ENCODE measurements around the gene LAMB3. TPM values are rescaled to one million over a fixed set of nuclear protein-coding genes. Genes with fewer than 3 reads are reported as not detected.

The LAMB3 gene
- polyA plus RNA-seq, 1 of the 3 experiments (the other 2 are of a cell fraction) = 18.0 TPM

- DNase-seq = no peak
- no peaks in the 10 kb centered on the region for H4K20me1 ChIP-seq (ENCODE audit: insufficient read depth)
- WGBS (ENCODE audit: low lambda C conversion rate) = 96% methylated on average over 16 of the region's 16 CpGs
- H3K79me2 ChIP-seq (ENCODE audit: insufficient read depth) = no peaks in the 10 kb centered on the region; the same call in 1 of the 2 replicates
- peaks cover 25% of the 10 kb centered on the region for H3F3A ChIP-seq (replicated peaks; ENCODE audit: insufficient read depth)
- H2AFZ ChIP-seq (ENCODE audit: low read depth) = no peak overlapping the region
- POLR2A ChIA-PET = interaction anchor here (0.6 kb wide), 1 partner anchor 684 kb away, joined by 3 read pairs; no protein-coding TSS in a partner anchor
- H3K9me2 ChIP-seq = no peaks in the 10 kb centered on the region
- no peaks in the 10 kb centered on the region for H3K27me3 ChIP-seq (ENCODE audit: insufficient read depth)
- peak overlapping the region; percentile 56; the same call in 1 of the 2 replicates for H3K4me2 ChIP-seq
- TF ChIP-seq NFIC (IDR thresholded peaks at IDR 0.05; ENCODE audit: borderline replicate concordance) (no peak), NRF1 (IDR thresholded peaks at IDR 0.05; ENCODE audit: low read depth, low read length) (no peak), TEAD4 (IDR thresholded peaks at IDR 0.05; ENCODE audit: borderline replicate concordance, insufficient read depth) (no peak), GATA2 (CRISPR knock-in tag; IDR thresholded peaks at IDR 0.05) (no peak), RAD21 (IDR thresholded peaks at IDR 0.05; ENCODE audit: low read length) (no peak), TAF1 (IDR thresholded peaks at IDR 0.05; ENCODE audit: borderline replicate concordance, low read depth, low read length) (no peak), FOXM1 (IDR thresholded peaks at IDR 0.05; ENCODE audit: low read depth) (no peak), USF1 (IDR thresholded peaks at IDR 0.05; ENCODE audit: borderline replicate concordance, low read depth) (no peak), JUND (IDR thresholded peaks at IDR 0.05) (no peak), SIN3A (IDR thresholded peaks at IDR 0.05; ENCODE audit: borderline replicate concordance, low read depth, low read length) (no peak), POLR2AphosphoS5 (IDR thresholded peaks at IDR 0.05; ENCODE audit: low read depth, low read length) (no peak), YY1 (IDR thresholded peaks at IDR 0.05; ENCODE audit: low read depth) (no peak), MEF2A (IDR thresholded peaks at IDR 0.05; ENCODE audit: borderline replicate concordance, low read depth) (no peak), FOXJ3 (CRISPR knock-in tag; IDR thresholded peaks at IDR 0.05) (no peak), PBX3 (IDR thresholded peaks at IDR 0.05) (no peak), RCOR1 (IDR thresholded peaks at IDR 0.05; ENCODE audit: low read length) (no peak)
- TF ChIP-seq, protein P1, sequence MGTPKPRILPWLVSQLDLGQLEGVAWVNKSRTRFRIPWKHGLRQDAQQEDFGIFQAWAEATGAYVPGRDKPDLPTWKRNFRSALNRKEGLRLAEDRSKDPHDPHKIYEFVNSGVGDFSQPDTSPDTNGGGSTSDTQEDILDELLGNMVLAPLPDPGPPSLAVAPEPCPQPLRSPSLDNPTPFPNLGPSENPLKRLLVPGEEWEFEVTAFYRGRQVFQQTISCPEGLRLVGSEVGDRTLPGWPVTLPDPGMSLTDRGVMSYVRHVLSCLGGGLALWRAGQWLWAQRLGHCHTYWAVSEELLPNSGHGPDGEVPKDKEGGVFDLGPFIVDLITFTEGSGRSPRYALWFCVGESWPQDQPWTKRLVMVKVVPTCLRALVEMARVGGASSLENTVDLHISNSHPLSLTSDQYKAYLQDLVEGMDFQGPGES (IDR thresholded peaks at IDR 0.05; ENCODE audit: low read depth, low read length) = no peak
- TF ChIP-seq, protein P2, sequence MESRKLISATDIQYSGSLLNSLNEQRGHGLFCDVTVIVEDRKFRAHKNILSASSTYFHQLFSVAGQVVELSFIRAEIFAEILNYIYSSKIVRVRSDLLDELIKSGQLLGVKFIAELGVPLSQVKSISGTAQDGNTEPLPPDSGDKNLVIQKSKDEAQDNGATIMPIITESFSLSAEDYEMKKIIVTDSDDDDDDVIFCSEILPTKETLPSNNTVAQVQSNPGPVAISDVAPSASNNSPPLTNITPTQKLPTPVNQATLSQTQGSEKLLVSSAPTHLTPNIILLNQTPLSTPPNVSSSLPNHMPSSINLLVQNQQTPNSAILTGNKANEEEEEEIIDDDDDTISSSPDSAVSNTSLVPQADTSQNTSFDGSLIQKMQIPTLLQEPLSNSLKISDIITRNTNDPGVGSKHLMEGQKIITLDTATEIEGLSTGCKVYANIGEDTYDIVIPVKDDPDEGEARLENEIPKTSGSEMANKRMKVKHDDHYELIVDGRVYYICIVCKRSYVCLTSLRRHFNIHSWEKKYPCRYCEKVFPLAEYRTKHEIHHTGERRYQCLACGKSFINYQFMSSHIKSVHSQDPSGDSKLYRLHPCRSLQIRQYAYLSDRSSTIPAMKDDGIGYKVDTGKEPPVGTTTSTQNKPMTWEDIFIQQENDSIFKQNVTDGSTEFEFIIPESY (IDR thresholded peaks at IDR 0.05; ENCODE audit: borderline replicate concordance, low read depth) = no peak
- TF ChIP-seq, protein P3, sequence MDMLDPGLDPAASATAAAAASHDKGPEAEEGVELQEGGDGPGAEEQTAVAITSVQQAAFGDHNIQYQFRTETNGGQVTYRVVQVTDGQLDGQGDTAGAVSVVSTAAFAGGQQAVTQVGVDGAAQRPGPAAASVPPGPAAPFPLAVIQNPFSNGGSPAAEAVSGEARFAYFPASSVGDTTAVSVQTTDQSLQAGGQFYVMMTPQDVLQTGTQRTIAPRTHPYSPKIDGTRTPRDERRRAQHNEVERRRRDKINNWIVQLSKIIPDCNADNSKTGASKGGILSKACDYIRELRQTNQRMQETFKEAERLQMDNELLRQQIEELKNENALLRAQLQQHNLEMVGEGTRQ (IDR thresholded peaks at IDR 0.05; ENCODE audit: borderline replicate concordance, low read depth, low read length) = no peak
- peaks cover 51 to 64% of the 10 kb centered on the region in 2 experiments for H3K4me1 ChIP-seq (ENCODE audit: control insufficient read depth in 1 of 2, insufficient read depth in 2 of 2, low read depth in 1 of 2, low read length in 1 of 2)
- H3K9ac ChIP-seq = no peak overlapping the region
- no peaks in the 10 kb centered on the region for H3K9me3 ChIP-seq
- no peak overlapping the region for H3K27ac ChIP-seq (ENCODE audit: low read depth in 2 of 2, low read length in 1 of 2)
- no peak overlapping the region for H3K4me3 ChIP-seq (ENCODE audit: low read depth in 2 of 2, low read length in 1 of 2)
- H3K36me3 ChIP-seq (replicated peaks in 1 of 2; ENCODE audit: control insufficient read depth in 1 of 2, insufficient read depth in 2 of 2, low read length in 1 of 2) = no peaks in the 10 kb centered on the region
- CTCF ChIA-PET = interaction anchor here (0.6 to 1.9 kb wide), 4 partner anchors 17 to 80 kb away, joined by 3 to 6 read pairs (median 3); no protein-coding TSS in a partner anchor
These were observed 6.4 kb downstream of the LAMB3 start for GRCh38 chr1:209645574-209646452.
